Measurements from ENCODE around the gene TSACC.

TSACC gene

DNA sequence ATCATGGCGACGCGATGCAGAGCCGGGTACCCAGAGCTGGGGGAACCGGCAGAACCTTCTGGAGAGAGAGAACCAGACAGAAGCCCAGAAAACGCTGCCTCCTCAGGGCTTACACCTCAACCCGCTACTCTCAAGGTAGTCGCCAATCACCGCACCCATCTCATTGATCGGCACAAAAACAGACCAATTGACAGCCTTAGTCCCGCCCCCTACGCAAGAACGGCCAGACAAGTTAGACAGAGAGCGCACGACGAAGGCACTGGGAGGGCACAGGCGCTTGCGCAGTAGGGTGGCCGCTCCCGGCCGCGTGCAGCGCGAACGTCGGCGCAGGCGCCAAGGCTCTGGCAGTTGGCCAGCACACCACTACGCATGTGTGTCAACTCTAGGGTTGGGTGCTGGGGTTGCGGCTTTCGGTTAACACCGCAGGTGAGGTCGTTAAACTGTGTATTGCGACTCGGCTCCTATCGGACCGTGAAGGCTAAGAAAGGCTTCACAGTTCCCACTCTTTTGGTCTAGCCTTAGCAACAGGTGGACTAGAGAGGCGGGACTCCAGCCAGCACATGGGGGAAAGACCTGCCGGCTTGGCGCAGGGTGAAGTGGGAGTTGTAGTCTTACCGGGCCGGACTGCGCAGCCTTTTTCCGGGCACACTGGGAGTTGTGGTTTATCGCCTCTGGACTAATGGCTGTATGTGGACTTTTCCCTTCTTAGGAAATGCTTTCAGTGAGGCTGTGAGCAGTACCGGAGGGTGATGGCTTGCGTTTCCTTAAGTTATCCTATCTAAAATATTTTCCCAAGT is at the start of gene TSACC, which contains the start of gene CCT3:
Gene TSACC, plus strand, starts transcription at position 347 of the 797 bp plus-strand sequence. CDS start 1,232 bp downstream, outside the sequence.
Gene CCT3, minus strand, starts transcription at position 113 of the 797 bp plus-strand sequence. Its CDS starts 108 bp downstream, at position 5.
- in situ Hi-C loops (cut with HindIII; ENCODE audit: low sequenced_read_pairs) = no loop called here
- TF ChIP-seq, protein P1, sequence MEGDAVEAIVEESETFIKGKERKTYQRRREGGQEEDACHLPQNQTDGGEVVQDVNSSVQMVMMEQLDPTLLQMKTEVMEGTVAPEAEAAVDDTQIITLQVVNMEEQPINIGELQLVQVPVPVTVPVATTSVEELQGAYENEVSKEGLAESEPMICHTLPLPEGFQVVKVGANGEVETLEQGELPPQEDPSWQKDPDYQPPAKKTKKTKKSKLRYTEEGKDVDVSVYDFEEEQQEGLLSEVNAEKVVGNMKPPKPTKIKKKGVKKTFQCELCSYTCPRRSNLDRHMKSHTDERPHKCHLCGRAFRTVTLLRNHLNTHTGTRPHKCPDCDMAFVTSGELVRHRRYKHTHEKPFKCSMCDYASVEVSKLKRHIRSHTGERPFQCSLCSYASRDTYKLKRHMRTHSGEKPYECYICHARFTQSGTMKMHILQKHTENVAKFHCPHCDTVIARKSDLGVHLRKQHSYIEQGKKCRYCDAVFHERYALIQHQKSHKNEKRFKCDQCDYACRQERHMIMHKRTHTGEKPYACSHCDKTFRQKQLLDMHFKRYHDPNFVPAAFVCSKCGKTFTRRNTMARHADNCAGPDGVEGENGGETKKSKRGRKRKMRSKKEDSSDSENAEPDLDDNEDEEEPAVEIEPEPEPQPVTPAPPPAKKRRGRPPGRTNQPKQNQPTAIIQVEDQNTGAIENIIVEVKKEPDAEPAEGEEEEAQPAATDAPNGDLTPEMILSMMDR (IDR thresholded peaks at IDR 0.05; ENCODE audit: low read depth, low read length) = no peak
- peak; percentile 100 for DNase-seq (ENCODE audit: low read depth, low spot score)
- peak within 1 kb of the TSS; percentile 77 for H3K4me3 ChIP-seq (ENCODE audit: low read depth, low read length)

DNA sequence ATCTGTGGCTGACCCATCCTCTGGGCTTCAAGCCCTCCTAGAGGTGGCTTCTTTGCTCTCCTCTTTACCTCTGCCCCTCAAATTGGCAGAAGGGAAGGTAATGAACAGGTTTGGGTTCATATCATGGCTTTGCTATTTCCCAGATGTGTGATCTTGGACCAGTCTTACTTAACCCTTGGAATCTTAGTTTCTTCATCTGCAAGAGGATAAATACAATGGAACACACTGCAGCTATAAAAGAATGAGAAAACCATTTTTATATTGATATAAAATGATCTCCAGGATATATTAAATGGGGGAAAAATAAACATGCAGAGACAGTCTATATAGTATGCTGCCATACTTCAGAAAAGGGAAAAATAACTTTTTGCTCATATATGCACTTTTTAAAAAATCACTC is 48.5 kb upstream of the TSACC start:
- TF ChIP-seq, protein P1 (IDR thresholded peaks at IDR 0.05; ENCODE audit: low read depth, low read length) = no peak
- no peak for DNase-seq (ENCODE audit: low read depth, low spot score)
- in situ Hi-C loops (cut with HindIII; ENCODE audit: low sequenced_read_pairs) = no loop called here
- no peak overlapping the region for H3K4me3 ChIP-seq (ENCODE audit: low read depth, low read length)

- peak; percentile 81 for DNase-seq (ENCODE audit: low read depth, low spot score)
- peak overlapping the region; percentile 60 for H3K4me3 ChIP-seq (ENCODE audit: low read depth, low read length)
- in situ Hi-C loops (cut with HindIII; ENCODE audit: low sequenced_read_pairs) = no loop called here
- TF ChIP-seq, protein P1 (IDR thresholded peaks at IDR 0.05; ENCODE audit: low read depth, low read length) = no peak
Measured at GRCh38 chr1:156291226-156292061, 46.9 kb upstream of the TSACC start.

- DNase-seq (ENCODE audit: low read depth, low spot score) = no peak
- TF ChIP-seq, protein P1 (IDR thresholded peaks at IDR 0.05; ENCODE audit: low read depth, low read length) = no peak
- no peak overlapping the region for H3K4me3 ChIP-seq (ENCODE audit: low read depth, low read length)
- in situ Hi-C loops (cut with HindIII; ENCODE audit: low sequenced_read_pairs) = no loop called here
Measured at GRCh38 chr1:156293098-156293434, 45.3 kb upstream of the TSACC start.

DNA sequence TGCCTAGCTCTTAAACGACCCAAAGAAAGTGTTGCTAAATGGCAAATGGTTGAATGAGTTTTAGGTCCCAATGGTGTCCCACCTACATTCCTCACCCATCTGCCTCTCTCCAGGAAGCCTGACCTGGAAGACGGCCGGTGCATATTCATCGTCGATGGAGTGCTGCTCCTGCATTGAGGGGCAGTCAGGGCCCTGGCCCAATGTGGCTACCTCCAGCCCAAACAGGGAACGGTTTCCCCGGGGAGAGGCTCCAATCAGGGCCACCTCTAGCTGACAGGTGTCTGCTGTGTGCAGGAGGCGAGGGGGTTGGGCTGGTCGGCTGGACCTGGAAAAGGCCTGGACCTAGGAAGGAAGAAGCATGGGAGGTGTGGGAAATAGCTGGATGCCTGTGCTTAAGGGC is 44.4 kb upstream of the TSACC start:
- TF ChIP-seq, protein P1 (IDR thresholded peaks at IDR 0.05; ENCODE audit: low read depth, low read length) = no peak
- no peak for DNase-seq (ENCODE audit: low read depth, low spot score)
- in situ Hi-C loops (cut with HindIII; ENCODE audit: low sequenced_read_pairs) = no loop called here
- no peak overlapping the region for H3K4me3 ChIP-seq (ENCODE audit: low read depth, low read length)

- TF ChIP-seq, protein P1 (IDR thresholded peaks at IDR 0.05; ENCODE audit: low read depth, low read length) = no peak
- peak; percentile 65 for DNase-seq (ENCODE audit: low read depth, low spot score)
- in situ Hi-C loops (cut with HindIII; ENCODE audit: low sequenced_read_pairs) = no loop called here
- H3K4me3 ChIP-seq (ENCODE audit: low read depth, low read length) = peak within 1 kb of the TSS; percentile 70
Measured at GRCh38 chr1:156295391-156295947, 42.9 kb upstream of the TSACC start, which contains the start of gene GLMP. Gene GLMP, minus strand, starts transcription at chr1:156295679. Its CDS starts 34 bp downstream, at chr1:156295645.
